HG03159 (cell line): Measurements from ENCODE around the gene ARHGEF10L.

ENCODE experiments used
- ATAC-seq: cut with Tn5 transposase; IDR thresholded peaks from one replicate; pipeline ENCODE4 v1.9.1; 2021; ENCODE audit warnings: mild to moderate bottlenecking, moderate library complexity; ENCODE audit not compliant: unreplicated experiment

Gene ARHGEF10L

DNA sequence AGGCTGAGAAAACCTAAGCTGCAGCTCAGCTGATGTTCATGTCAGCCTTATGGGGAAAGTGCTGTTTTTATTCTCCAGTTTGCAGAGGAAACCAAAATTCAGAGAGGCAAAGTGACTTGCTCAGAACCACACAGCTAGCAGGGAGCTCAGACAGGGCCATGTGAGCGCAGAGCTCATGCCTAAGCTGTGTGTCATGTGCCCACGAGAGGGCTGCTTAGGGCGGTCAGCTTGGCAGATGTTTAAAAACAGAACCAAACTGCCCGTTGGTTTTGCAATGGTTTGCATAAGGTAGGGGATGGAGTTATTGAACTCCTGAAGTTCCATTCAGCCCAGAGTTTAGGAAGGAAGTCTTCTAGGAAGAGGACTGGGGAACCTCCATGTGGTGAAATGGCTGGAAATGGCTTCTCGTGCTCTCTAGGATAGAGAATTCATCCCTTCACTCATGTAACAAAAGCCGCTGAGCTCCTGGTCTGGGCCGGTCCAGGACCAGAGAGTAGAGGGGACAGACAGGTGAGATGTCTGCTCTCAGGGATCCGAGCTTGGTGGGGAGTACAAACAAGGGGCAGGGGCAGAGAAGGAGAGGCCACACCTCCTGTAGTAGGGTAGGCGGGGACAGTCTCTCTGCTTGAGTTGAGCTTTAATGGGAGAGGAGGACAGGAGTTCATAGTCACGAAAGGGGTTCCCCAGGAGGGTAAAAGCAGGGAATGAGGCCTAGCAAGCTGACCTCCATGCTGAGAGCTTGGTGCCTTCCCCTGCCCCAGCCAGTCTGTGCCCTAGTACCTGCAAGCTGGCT is 46.9 kb downstream of the ARHGEF10L start:
- no peak for ATAC-seq

DNA sequence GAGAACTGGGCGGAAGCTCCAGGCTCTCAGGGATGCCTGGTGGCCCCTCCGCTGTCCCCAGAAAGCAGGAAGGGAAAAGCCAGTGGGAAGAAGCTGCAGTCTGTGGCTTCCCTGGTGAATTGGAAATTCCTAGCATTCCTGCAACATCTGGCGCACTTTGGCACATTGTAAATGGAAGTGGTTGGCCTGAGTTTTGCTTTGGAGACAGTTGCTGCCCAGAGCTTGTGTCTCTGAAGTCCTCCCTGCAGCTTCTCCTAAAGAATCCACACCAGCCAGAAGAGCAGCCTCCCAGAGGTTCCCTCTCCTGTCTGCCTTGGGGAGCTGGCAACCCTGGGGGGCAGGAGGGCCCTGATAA is 48.2 kb downstream of the ARHGEF10L start:
- no peak for ATAC-seq

DNA sequence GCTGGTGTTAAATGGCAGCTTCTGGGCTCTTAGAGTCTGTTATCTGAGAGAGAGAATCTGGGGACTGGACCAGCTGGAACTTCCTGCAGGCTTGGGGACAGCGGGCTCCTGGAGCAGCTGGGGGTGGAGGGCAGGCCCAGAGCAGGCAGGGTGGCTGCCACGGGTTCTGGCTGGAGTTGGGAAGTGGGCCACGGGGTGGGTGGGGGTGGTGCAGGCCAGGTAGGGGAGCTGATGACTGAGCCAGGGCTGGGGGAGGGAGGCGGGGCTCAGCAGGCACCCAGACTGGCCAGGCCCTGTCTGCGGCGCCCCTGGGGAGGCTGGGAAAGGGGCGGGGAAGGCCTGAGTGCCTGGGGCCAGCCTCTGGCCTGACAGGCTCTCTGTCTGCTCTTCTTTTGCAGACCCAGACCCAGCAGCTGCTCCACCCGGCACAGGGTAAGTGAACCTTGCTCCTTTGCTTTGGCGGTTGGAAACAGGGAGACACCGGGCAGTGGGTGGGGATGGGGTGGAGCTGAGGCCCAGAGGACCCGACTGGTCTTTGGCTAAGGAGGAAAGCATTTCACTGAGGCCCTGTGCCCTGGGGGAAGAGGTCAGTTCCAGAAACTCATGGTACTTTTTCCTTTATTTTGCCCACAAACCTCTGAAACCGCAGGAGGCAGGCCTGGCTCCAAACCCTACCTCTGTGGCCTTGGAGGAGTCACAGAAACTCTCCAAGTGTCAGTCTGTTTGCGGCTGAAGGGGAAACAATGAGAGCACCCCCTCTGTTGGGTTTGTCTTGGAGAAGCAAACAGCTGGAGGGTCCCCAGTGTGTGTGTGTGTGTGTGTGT is 48.8 kb downstream of the ARHGEF10L start:
- no peak for ATAC-seq

DNA sequence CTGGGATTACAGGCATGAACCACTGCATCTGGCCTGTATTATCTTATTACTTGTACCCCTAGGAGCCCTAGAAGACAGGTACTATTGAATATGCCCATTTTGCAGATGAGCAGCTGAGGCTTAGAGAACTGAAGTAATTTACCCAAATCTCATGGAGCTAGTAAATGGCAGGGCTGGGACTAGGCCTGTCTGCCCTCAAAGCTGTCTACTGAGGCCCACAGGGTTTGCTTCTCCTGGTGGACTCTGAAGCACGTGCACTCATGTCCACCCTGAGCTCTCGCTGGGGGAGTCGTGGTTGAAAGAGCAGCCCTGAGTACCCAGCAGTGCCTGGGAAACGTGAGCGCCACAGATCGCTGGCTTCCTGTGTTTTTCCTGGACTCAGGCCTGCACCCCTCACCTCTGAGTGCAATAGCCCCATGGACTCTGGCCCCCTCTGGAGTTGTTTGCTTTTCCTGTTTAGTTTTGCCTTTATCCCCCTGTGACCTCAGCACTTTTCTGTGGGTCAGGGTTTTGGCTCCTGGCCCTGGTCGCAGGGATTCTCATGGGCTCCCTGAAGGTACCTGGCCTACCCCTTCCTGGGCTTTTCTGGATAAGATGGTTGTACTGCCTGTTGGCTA is 52.4 kb downstream of the ARHGEF10L start:
- ATAC-seq, result no peak

DNA sequence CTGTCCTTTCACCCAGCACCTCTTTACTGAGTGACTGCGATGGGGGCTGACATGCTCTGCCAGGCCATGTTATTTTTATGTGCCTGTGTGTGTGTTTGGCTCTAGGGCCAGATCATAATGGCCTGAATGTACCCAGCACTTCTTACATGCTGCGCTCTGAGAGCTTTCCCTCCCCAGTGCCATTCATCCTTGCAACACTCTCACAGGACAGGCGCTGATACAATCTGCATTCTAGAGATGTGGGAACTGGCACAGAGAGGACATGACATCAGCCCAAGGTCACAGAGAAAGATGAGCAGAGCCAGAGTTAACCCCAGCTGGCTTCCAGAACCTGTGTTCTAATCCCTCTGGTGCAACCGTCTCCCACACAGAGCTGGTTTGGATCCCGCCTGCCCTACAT is 54.5 kb downstream of the ARHGEF10L start:
- no peak for ATAC-seq

DNA sequence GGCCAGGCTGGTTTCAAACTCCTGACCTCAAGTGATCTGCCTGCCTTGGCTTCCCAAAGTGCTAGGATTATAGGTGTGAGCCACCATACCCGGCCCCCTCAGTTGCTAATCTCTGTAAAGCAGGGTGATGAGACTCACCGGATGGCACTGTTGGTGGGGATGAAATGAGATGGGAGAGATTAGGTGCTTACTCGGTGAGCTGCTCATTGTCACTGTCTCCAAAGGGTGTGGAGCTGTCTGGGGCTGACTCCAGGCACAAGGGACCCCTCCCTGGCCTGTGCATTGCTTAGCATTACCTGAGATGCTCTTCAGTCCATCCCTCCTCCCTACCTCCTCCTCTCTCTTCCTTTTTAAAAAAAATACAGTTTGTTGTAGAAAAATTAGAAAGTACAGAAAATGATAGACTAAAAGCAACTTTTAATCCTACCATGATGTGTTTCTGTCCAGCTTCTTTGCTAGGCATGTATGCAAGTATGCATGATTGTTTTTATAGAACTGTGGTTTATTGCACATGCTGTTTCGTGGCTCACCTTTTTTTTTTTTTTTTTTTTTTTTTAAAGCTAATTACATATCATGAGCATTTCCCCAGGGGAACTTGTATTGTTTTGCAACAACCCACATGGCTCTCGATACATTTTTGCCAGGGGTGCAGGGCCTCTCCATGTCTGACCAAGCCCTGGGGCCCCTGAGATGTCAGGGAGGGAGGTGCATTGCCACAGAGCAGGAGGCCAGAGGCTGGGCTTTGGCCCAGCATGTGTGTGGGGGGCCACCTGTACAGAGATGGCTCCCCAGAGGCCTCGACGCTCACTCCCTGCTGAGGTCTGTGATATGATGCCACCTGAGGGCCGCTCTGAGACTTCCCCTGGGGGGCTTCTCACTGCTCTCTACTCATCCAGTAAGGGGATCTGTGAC is 55.4 kb downstream of the ARHGEF10L start:
- ATAC-seq, result no peak

DNA sequence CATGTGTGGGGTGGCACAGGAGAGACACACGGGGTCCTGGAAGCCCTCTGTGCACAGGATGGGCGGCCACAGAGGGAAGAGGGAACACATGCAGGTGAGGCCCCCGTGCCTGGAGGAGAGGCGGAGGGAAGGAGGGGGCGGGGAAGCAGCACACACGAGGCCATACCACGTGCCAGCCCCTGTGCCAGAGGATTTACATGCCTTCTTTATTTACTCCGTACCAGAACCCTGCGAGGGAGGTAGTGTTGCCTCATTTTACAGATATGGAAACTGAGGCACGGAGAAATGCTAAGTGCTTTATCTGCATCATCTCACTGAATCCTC is 56.1 kb downstream of the ARHGEF10L start:
- no peak for ATAC-seq

DNA sequence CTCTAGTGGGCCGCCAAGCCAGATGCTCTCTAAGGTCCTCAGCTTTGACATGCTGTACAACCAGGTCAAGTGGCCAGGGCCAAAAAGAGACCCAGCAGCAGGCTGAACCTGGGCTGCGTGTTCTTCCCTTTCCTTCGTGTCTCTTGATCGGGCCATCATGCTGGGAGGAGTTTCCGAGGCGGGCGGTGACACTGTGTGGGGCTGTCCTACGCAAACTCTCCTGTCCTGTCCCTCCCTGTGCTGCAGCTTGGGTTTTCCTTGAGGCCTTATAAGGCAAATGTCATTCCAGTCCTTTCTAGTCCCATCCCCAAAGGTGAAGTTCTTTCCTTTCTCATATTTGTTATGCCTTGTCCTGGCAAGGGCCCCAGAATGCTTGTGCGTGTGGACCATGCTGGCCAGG is 56.7 kb downstream of the ARHGEF10L start:
- ATAC-seq, result no peak

DNA sequence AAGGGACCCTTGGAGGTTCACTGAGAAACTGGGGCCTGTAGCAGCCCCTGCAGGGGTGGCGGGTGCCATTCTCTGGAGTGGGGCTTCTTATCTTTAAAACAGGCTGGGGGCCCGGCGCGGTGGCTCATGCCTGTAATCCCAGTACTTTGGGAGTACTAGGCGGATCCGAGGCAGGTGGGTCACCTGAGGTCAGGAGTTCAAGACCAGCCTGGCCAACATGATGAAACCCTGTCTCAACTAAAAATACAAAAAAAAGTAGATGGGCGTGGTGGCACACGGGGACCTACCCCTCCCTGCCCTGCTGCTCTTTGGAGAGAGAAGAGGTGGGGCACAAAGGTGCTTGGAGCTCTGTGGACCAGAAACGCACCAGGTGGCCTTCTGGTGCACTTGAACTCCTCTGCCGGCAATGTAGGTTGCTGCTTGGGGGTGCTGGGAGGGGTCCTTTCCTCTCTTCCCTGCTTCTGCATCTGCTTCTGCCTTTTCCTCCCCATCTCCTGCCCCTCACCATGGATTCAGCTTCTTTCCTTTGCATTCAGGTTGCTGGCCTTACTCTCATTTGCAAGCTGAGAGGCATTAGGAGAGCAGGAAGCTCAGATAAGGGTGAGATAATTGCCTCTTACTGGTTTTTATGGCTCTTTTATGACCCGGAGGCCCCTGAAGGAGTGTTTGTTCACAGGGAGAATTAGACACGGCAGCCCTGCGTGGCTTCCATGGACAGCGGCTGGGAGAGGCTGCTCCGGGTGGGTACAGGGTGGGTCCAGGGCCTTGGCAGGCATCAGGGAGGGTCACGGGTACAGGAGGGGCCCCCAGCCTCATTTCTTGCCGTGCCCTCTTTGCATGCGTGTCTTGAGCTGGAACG is 57.4 kb downstream of the ARHGEF10L start:
- no peak for ATAC-seq

DNA sequence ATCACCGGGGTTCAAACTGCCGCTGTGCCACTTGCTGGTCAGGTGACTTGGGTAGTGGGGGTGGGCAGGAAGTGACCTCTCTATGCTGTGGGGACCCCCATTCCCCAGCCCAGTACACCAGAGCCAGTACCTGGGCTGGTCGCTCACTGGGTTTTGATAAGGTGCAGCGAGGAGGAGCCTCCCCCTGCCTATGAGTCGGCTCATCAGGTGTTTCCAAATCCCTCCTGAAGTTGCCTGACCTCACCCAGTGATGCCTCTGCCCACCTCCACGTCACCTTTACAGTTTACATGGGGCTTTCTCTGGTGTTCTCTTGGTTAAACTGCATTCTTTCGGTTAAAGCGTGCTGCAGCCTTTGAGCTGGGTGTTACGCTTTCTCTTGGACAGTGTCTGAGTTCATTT is 58.2 kb downstream of the ARHGEF10L start:
- ATAC-seq, result no peak

DNA sequence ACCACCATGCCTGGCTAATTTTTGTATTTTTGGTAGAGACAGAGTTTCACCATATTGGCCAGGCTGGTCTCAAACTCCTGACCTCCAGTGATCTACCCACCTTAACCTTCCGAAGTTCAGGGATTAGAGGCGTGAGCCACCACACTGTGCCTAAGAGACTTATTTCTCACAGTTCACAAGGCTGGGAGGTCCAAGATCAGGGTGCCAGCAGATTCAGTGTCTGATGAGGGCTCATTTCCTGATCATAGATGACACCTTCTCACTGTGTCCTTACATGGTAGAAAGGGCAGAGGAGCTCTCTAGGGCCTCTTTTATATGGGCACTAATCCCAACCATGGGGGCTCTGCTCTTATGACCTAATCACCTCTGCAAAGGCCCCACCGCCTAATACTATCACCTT is 58.8 kb downstream of the ARHGEF10L start:
- ATAC-seq, result no peak

DNA sequence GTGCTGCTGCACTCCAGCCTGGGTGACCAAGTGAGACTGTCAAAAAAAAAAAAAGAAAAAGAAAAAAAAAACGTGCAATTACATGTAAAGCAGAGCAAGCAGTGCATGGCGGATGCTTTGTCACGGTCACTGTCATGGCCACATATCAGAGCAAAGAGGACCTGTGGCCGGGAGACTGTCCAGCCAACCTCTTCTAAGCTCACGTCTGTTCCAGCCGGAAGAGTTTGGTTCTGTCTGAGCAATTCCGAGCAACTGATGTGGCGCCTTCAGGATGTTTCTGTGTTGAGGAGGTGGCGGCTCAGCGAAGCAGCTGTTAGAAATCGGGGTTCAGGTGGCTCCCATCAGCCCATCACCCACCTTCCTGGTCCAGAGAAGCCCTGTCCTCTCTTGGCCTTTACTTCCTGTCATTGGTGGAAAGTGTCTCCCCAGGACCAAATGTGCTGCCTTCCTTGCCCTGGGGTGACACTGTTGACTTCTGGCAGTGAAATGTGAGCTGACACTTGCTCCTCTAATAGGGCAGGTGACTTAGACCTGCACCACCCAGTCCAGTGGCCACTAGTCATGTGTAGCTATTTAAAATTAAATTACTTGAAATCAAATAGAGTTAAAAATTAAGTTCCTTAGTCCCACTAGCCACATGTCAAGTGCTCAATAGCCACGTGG is 59.9 kb downstream of the ARHGEF10L start:
- ATAC-seq, result no peak

DNA sequence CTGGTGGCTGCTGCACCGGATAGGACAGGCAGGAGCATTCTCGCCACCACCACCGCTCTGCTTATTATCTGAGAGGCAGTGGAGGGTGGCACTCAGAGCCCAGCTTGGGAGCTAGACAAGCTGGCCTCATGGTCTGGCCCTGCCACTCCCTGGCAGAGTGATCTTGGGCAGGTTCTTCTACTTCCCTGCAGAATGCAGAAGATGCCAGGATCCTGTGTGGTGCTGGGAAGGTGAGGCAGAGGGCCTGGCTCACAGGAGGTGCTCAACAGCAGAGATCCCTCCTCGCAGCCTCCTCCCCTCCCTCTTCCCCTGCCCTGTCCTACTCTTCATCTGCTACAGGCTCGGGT is 60.4 kb downstream of the ARHGEF10L start:
- no peak for ATAC-seq

DNA sequence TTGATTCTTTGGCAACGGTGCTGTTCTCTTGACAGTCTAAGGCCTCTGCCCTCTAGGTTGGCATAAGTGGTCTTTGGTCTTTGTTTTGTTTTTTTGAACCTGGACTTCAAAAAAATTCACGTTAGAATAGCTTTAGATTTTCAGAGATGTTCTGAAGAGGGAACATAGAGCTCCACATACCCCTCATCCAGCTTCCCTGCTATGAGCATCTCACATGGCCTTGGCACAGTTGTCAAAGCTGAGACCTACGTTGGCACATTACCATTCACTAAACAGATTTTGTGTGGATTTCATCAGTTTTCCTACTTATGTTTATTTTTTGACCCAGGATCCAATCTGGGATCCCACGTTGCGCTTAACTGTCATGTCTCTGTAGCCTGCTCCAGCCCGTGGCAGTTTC is 60.8 kb downstream of the ARHGEF10L start:
- ATAC-seq, result no peak

DNA sequence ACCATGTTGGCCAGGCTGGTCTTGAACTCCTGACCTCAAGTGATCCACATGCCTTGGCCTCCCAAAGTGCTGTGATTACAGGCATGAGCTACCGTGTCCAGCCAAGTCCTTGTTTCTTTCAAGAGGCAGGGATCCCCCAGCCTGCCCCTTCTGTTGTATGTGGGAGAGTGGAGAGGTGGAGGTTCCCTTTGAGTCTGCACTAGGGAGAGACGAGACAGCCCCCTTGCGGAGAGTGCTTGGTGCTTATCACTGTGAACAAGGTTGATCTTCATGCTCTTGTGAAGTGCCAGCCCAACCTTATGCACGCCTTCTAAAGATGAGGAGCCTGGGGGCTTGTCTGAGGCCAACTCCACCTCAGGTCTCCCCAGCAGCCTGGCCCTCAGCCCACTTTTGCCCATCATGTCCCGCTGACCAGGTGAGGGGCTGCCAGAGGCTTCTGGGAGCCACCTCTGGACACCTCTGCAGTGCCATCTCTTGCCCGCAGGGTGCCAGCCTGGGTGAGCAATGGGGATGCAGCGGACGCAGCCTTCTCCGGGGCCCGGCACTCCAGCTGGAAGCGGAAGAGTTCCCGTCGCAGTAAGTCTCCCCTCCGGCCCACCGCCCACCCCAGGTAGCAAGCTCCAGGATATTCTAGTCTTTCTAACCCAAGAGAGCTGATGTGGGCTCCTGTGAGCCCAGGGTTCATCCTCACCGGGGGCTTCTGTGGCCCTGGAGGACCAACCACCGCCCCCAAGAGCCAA is 62.3 kb downstream of the ARHGEF10L start:
- ATAC-seq, result no peak

DNA sequence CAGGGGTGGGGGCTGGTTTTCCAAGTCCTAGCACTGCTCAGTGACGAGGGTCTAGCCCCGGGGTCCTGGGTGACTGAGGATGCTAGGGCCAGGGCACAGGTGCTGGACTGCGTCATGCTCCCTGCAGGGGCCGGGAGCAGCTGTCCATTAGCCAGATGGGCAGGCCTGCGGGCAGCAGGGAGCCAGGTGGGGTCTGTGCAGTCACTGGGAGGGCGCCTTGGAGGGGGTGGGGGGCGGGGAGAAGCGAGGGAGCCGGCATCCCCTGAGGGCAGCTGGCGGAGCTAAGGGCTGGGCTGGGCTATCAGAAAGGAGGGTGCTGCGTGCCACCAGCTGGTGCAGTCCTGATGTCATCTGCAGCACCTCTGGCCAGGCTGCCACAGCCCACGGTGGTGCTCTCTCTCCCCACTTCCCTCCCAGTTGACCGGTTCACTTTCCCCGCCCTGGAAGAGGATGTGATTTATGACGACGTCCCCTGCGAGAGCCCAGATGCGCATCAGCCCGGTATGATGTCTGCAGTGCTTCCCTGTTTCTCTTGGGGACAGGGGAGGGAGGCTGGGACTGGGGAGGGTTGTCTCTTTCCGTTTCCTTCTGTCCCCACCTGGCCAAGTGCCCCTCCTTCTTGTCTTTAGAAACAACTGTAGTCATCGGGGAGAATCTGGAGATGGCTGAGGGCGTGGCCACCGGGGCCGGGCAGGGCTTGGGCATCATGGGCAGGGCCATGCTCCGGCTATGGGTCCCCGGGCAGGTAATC is 63.8 kb downstream of the ARHGEF10L start:
- no peak for ATAC-seq

DNA sequence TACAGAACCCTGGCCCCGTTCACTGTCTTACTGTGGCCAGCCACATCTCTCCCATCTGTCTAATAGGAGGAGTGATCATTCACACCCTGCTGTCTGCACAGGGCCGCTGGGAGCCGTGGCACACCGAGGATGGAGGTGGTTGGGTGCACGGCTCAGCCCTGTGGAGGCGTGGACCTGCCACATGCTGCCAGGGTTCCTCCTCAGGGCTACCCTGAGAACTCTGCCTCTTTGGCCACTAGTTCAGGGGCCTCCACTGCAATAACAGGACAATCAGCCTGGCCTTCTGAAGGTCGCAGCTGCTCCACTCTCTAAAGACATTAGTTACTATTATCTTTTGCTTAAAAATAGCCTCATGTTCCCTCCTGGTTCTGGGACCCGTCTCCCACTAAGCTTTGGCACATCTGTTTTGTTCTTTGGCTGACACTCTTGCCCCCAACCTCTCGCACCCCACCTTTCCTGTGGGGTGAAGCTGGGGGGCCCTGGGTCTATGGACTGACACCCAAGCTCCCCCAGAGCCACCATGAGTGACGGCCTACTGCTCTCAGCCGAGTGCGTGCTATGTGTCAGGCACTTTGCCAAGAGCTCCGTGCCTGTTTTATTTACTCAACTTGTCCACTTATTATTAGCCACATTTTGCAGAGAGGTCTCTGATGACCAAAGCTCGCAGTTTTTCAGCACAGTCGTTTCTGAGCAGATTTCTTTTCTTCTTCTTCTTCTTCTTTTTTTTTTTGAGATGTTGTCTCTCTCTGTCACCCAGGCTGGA is 66.3 kb downstream of the ARHGEF10L start:
- no peak for ATAC-seq
